Heart left ventricle (tissue), 13 donors: ENCODE measurements around the gene CNKSR3.

ENCODE experiments used
- CTCF ChIP-seq, 12 donors: fragments of 200-600 bp; sonication (generic) in 4 of 12; IDR thresholded peaks; one replicate each; pipeline versions ENCODE4 v1.5.0 to v1.8.0; 2018 to 2022; ENCODE audit warnings: antibody characterized with exemption in 12 of 12, mild to moderate bottlenecking in 5 of 12
- POLR2A ChIP-seq, 2 donors: fragments of 450-650 bp; IDR thresholded peaks; one replicate each; pipeline ENCODE4 v1.6.1; 2017; ENCODE audit warnings: antibody characterized with exemption in 2 of 2, mild to moderate bottlenecking in 2 of 2, moderate library complexity in 2 of 2
- donor health status: ischemic (EF 13 %, LVEDD 7.1; RV severe dilation, severe dysfunction).
- donor health status: DM: no; HTN: yes; CAD: no.
- donor health status: DM: no; HTN: no; CAD: no.
- donor health status: ischemic (EF 25% LVEDD 6.9; RV normal size, moderate dysfunction).
- donor health status: ischemic (EF 25% LVEDD 5.7; RV mildly dilated, moderate dysfunction).
- donor health status: ischemic (EF 35%, LVEDD 5.7; RV mildly dilated, moderate dysfunction).
- donor health status: nonischemic (EF 11% LVEDD 7.7; RV severe dilation, severe dysfunction).
- donor health status: DM: yes; HTN: yes; CAD: no.
- donor health status: PGD.
- donor health status: ischemic (EF 29% LVEDD 5.4; RV normal size, mild dysfunction).
- donor health status: nonischemic (EF 23%, LVEDD 6.1; RV moderate dilation, normal function).

GRCh38 chr6:154432533-154433476 is 77.7 kb downstream of the CNKSR3 start:
- no peak for TF ChIP-seq CTCF (IDR thresholded peaks at IDR 0.05)
- no peak for TF ChIP-seq POLR2A (IDR thresholded peaks at IDR 0.05)
